Loucy (cell line): ENCODE data around the gene TRMT11.

Experiments used
- CTCF ChIP-seq: fragments of 200-600 bp; sonication (generic); conservative IDR thresholded peaks from 2 replicates; pipeline ENCODE4 v1.5.1; 2014; ENCODE audit warnings: mild to moderate bottlenecking, antibody characterized with exemption, low read length
- EZH2phosphoT487 ChIP-seq: fragments of 200-600 bp; IDR thresholded peaks from 2 replicates; pipeline ENCODE4 v1.6.1; 2018; ENCODE audit warnings: antibody characterized with exemption, mild to moderate bottlenecking, moderate library complexity, borderline replicate concordance

DNA sequence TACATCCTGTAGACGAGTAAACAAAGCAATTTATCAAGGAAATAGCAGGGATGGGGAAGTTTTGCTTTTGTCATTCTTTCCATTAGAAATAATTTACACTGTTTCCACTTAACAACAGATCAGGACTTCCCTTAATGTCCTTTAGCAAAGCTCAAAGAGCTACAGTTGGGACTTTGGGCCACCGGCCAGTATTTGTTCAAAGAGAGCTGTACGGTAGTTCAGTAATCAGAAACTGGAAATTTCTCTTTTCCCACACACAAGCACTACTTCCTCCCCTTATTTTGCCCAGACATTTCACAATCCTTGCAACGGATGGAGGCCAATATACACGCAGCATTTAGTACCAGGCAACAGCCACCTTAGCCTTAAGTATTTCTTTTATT, 41.9 kb upstream of the TRMT11 start:
- TF ChIP-seq EZH2phosphoT487 (no peak), CTCF (no peak)
